HG03103 (cell line): Measurements from ENCODE around the gene MAT1A.

Source experiments
- ATAC-seq: cut with Tn5 transposase; IDR thresholded peaks from one replicate; pipeline ENCODE4 v1.9.1; 2021; ENCODE audit warnings: low read depth; ENCODE audit not compliant: unreplicated experiment

Gene MAT1A

DNA sequence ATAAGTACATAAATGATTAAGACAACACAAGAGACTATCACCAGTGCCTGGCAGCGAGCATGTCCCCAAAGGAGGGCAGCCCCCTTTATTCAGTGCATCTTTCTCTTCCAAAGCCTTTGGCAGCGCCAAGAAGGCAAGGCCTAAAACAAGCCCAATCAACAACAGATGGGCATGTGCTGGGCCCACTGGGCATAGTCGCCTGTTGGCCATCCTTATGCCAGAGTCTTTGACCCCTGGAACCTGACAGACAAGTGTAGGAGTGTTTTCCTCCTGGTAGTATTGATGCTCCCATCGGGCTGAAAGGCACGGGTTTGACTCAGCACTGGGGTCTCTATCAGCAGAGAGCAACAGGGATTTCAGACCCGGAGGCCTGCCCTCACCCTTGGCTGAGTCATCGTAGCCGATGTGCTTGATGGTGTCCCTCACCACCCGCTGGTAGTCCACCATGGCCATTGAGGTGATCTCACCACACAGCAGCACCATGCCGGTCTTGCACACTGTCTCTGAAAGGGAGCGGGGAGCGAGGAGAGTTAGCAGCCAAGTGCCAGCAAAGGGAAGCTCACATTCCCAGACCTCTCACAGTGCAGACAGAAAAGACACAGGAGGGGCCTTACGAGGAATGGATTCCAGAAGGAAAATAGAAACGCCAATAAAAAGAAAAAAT lies 5.8 kb downstream of the MAT1A start:
- no peak for ATAC-seq

DNA sequence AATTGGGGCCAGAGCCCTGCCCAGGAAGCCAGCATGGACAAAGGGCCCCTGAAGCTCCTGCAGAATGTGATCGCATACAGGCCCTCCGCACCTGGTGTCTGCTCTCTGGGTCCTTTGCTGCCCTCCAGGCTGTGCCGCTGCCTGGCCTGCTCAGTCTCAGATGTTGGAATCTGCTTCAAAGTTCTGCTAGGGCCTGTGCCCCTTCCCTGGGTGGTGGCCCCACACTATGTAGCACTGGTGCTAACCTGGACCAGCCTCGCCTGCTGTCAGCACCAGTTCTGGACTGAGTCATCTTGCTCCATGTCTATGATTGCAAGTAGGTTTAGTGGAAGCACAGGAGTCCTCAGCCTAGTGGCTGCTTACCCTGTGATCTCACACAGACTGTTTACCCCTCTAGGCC lies 6.3 kb downstream of the MAT1A start:
- ATAC-seq, result no peak

DNA sequence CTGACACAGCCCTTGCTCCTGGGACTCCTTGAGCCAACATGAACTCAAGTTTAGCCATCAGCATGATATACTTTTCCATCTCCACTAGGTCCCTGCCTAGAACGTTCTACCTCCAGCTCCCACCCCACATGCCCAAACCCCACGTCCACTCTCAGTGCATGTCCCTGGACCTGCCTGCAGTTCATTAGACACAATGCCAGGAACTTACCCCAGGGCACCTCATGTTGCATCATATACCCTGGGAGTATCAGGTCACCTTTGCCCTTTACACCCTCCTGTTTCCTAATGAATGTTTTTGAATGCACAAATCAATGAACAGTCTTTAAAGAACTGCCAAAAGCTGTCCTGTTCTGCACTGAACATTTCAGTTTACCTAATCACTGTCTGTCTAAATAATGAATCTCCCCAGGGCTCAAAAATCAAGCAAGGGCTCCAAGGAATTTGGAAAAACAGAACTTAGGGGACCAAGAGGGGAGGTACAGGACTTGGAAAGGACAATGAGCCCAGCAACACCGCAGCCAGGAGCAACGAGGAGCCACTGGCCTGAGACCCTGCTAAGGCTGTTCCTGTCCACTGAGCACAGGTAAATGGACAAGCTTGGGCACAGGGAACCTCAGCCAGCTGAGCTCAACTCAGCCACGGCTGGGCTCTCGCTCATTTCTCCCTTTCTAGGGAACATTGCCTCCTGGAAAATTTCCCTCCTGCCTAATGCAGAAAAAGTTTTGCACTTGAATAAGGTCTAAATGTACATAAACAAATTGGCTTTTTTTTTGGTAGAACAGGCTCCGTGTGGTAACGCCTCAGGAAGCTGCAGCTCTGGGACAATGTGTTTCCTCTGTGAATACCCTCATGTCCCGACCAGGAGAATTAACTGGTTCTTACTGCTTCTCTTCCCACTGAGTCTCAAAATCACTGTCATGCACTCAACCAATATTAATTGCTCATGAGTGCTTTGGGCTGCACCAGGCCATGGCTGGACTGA lies 7.4 kb downstream of the MAT1A start:
- no peak for ATAC-seq

DNA sequence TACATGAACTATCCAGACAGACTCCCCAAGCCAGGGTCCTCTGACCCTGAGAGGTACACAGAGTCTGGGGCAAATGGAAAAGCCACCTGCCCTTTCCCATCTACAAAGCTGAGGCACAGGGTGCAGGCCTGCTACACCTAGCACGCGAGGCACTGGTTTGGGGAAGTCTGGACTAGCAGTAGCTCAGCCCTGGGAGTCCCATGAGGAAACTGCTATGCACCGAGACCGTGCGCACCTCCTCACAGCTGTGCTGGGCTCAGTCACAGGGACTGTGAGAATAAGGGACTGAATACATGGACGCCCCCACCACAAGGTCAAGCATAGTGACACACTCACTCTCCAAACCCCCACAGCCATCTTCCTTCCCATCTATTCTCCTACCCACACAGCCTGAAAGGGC lies 8.2 kb downstream of the MAT1A start:
- no peak for ATAC-seq

GRCh38 chr10:80280071-80280800 lies 9.2 kb downstream of the MAT1A start:
- ATAC-seq, result no peak

DNA sequence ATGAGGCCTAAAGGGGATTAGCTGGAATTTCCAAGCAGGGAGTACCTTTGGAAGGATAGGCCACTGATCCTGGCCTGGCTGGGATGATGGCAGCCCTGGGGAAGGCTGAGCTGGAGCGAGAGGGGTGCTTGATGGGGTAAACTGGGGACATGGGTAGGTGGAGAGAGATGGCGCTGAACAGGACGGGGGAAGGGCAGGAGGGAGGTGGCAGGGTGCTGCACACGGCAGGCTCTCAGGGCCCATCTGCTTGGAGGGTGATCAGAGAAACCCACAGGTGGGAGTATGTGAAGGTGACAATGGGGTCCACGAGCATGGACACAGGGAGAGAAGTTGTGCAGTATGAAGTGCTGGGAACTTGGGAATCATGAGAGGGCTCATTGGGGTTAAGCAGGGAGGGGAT lies 10.3 kb downstream of the MAT1A start:
- ATAC-seq, result no peak

GRCh38 chr10:80278480-80278879 lies 11.0 kb downstream of the MAT1A start:
- no peak for ATAC-seq

- no peak for ATAC-seq
Observed at GRCh38 chr10:80277567-80278250, 11.7 kb downstream of the MAT1A start.

GRCh38 chr10:80277016-80277415 lies 12.4 kb downstream of the MAT1A start:
- ATAC-seq, result no peak

- ATAC-seq, result no peak
Observed at GRCh38 chr10:80276335-80276734, 13.1 kb downstream of the MAT1A start.

- no peak for ATAC-seq
Observed at GRCh38 chr10:80275756-80276155, 13.7 kb downstream of the MAT1A start.

GRCh38 chr10:80275135-80275498 lies 14.3 kb downstream of the MAT1A start:
- ATAC-seq, result no peak

GRCh38 chr10:80274396-80275134 lies 14.9 kb downstream of the MAT1A start:
- ATAC-seq, result no peak

GRCh38 chr10:80273523-80274170 lies 15.8 kb downstream of the MAT1A start:
- no peak for ATAC-seq

DNA sequence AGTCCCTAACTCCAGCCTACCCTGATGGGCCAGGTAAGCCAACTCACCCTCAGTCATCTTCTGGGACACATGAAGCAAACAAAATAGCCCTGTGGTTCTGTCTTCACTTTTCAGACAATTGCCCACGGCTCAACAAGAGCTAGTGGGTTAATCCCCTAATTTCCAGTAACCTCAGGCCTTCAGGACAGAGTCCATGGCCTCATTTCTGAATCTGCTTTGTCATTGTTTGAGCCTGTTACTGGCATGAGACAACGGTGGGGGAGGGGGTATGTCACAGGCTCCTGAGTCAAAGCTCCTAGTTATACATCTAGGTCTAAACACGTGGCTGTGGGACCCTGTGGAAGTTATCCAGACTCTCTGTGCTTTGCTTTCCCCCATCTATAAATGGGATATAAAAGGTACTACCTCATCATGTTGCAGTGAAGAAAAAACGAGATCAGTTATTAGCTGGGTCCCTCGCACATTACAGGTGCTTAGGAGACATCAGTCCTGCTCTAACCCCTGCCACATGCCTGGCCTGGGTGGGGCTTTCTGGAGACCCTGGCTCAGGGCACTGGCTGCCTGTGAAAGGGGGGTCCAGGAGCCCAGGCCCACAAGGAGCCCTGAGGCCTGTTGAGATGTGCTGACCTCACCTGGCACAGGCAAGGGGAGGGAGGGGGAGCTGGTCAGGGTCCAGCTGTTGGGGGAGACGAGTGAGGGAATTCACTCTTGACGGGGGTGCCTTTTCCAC lies 16.5 kb downstream of the MAT1A start:
- ATAC-seq, result no peak

DNA sequence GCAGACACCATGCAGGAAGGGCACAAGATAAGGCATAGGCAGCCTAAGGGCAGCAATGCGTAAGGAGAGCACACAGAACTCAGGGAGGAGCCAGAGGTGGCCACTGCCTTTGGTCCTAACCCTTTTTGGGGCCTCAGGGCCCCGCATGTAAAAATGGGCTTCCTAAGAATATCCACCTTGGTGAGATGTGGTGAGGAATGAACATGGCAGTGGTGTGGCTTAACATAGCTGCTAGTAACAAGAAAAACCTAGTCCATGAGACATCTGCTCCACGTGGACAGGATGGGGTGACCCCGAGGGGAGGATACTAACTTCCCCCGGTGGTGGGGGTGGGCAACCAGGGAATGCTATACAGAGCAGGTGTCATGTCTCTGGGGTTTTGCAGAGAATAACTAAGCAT lies 18.0 kb downstream of the MAT1A start:
- ATAC-seq, result no peak

DNA sequence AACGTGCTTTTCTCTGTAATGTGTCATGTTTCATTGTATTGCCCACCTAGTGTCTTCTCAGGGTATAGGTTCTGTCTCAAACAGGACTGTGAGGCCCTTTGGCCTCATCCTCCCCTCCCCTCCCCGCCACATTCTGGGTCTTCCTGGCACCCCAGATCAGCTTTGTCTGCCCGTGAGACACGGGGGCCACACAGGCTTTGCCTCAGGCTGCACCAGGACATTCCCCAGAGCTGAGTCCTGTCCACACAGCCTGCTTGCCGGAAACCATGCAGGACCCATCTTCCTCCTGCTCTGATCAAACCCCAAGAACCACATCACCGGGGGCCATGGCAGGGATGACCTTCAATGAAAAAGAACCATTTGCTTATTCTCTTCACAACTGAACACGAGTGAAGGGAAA lies 18.6 kb downstream of the MAT1A start:
- no peak for ATAC-seq

DNA sequence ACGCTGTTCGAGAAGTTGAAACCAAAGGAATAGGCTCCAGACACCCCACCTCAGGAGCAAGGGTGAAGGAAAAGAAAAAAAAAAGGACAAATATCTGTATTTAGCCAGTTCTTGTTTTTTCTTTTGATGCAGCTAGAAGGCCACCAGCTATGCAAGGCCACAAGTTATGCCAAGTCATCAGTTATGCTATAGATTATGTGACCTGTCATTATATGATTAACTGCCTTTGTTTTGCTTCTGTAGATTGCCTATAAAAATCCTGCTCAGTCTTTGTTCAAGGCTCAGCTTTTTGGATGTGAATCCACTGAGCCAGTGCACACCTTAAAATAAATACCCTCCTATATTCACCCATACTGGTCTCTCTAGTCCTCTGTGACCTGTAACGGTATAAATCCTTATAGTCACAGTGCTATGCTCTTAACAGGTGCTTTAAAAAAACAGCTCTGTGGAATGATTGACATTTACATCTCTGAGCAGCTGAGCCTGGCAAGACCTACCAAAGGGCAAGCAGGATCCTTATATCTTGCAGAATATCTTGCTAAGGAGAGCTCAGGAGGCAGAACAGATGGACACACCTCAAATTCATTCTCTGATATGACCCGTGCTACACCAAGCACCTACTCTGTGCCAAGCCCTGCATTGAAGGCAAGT lies 20.4 kb downstream of the MAT1A start:
- ATAC-seq, result no peak
